DOHH2 (cell line): ENCODE results near the gene ARFGEF3.

Experiments used
- EZH2phosphoT487 ChIP-seq: fragments of 200-600 bp; sonication (generic); IDR thresholded peaks from 2 replicates; pipeline ENCODE4 v1.6.1; 2017; ENCODE audit warnings: borderline replicate concordance, mild to moderate bottlenecking, antibody characterized with exemption, low read length, moderate library complexity, mixed read lengths
- TF ChIP-seq, protein P1 (sequence below): fragments of 200-600 bp; sonication (generic); IDR thresholded peaks from one replicate; pipeline ENCODE4 v1.5.1; 2014; ENCODE audit warnings: antibody characterized with exemption, mild to moderate bottlenecking, low read depth, low read length; ENCODE audit not compliant: poor library complexity, severe bottlenecking

DNA sequence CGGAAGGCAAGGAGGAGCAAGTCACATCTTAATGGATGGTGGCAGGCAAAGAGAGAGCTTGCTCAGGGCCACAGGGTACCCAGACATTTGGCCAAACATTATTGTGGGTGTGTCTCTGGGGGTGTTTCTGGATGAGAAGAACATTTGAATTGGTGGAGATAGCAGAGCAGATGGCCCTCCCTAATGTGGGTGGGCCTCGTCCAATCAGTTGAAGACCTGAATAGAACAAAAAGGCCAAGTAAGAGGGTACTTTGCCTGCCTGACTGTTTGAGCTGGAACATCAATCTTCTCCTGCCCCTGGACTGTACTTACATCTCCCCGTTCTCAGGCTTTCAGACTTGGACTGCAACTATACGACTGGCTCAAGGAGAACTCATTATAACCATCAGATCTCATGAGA lies 160.2 kb downstream of the ARFGEF3 start:
- TF ChIP-seq, protein P1, sequence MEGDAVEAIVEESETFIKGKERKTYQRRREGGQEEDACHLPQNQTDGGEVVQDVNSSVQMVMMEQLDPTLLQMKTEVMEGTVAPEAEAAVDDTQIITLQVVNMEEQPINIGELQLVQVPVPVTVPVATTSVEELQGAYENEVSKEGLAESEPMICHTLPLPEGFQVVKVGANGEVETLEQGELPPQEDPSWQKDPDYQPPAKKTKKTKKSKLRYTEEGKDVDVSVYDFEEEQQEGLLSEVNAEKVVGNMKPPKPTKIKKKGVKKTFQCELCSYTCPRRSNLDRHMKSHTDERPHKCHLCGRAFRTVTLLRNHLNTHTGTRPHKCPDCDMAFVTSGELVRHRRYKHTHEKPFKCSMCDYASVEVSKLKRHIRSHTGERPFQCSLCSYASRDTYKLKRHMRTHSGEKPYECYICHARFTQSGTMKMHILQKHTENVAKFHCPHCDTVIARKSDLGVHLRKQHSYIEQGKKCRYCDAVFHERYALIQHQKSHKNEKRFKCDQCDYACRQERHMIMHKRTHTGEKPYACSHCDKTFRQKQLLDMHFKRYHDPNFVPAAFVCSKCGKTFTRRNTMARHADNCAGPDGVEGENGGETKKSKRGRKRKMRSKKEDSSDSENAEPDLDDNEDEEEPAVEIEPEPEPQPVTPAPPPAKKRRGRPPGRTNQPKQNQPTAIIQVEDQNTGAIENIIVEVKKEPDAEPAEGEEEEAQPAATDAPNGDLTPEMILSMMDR: no peak
- no peak for TF ChIP-seq EZH2phosphoT487
